K562 (cell line): ENCODE data around the gene SEMA6B. TPM values are rescaled to one million over a fixed set of nuclear protein-coding genes. Genes with fewer than 3 reads are reported as not detected.
A peak's percentile ranks its signal among the peaks of the same experiment; 100 is the strongest.

ENCODE experiments used
- ETV1 ChIP-seq: fragments of 450-650 bp; conservative IDR thresholded peaks from 2 replicates; pipeline ENCODE4 v1.6.1; 2016; ENCODE audit warnings: missing genetic modification characterization, control low read depth, low read depth, missing compliant biosample characterization
- FOS ChIP-seq: IDR thresholded peaks from 3 replicates; pipeline ENCODE4 v1.6.1; 2011; ENCODE audit not compliant: insufficient read length; ENCODE audit errors: extremely low read depth
- IRF9 ChIP-seq: fragments of 450-650 bp; IDR thresholded peaks from 2 replicates; pipeline ENCODE4 v1.6.1; 2016; ENCODE audit warnings: missing biosample characterization, missing genetic modification characterization
- LEF1 ChIP-seq: fragments of 450-650 bp; IDR thresholded peaks from 2 replicates; pipeline ENCODE4 v1.6.1; 2016; ENCODE audit warnings: mild to moderate bottlenecking
- POLR2AphosphoS5 ChIP-seq: IDR thresholded peaks from 2 replicates; pipeline ENCODE4 v1.6.1; 2011; ENCODE audit warnings: mild to moderate bottlenecking, low read depth, low read length, moderate library complexity; ENCODE audit not compliant: control insufficient read depth, insufficient read depth
- RERE ChIP-seq: sonication (generic); formaldehyde crosslinking; IDR thresholded peaks from 2 replicates; pipeline ENCODE4 v1.8.0; 2023; ENCODE audit warnings: missing genetic modification reagents, mild to moderate bottlenecking, borderline replicate concordance
- STAT6 ChIP-seq: sonication (generic); formaldehyde crosslinking; IDR thresholded peaks from 2 replicates; pipeline ENCODE4 v1.8.1; 2023; ENCODE audit warnings: mild to moderate bottlenecking, missing genetic modification reagents
- SUPT5H ChIP-seq: fragments of 450-650 bp; IDR thresholded peaks from 2 replicates; pipeline ENCODE4 v1.6.1; 2016
- TRIM25 ChIP-seq: fragments of 450-650 bp; IDR thresholded peaks from 2 replicates; pipeline ENCODE4 v1.7.0; 2016; ENCODE audit warnings: borderline replicate concordance
- ZNF277 ChIP-seq: fragments of 250-450 bp; sonication (Bioruptor Pico); IDR thresholded peaks from 2 replicates; pipeline ENCODE4 v1.8.0; 2022; ENCODE audit warnings: inconsistent platforms, mild to moderate bottlenecking, moderate library complexity, borderline replicate concordance
- ZNF280A ChIP-seq: fragments of 450-650 bp; IDR thresholded peaks from 2 replicates; pipeline ENCODE4 v1.6.1; 2018; ENCODE audit warnings: mild to moderate bottlenecking, low read depth; ENCODE audit not compliant: partially characterized antibody
- polyA plus RNA-seq, 8 experiments: library from polyadenylated mRNA; depleted of rRNA in 4 of 8; stranded (reverse) in 5 of 8; unstranded in 3 of 8; fragments of >200 nt; fragmentation: Nextera tagmentation in 2 of 8; fragmentation: Illumina TruSeq in 1 of 8; extraction: Ambion mirVana in 2 of 8; extraction: Trizol in 1 of 8; gene quantifications; 2 replicates each; pipeline versions ENCODE4 v1.2.1 to v1.2.3, GENCODE V29; 2011 to 2014; ENCODE audit warnings: inconsistent platforms in 1 of 8, missing spikeins in 1 of 8
- total RNA-seq, 7 experiments: library from RNA; depleted of rRNA in 6 of 7; stranded (reverse); fragments of >200 nt in 6 of 7; fragmentation: Illumina TruSeq in 2 of 7; extraction: Trizol in 2 of 7; gene quantifications; 2 replicates each; pipeline versions ENCODE4 v1.2.1 to v1.2.3, GENCODE V29; 2011 to 2021; ENCODE audit warnings: low replicate concordance in 1 of 7

SEMA6B gene
- total and polyA plus RNA-seq, 9 of the 15 experiments (the other 6 are each of a cell fraction or from before 2014, with no cell fraction given): 0.65 to 4.6 (median 2.5) TPM; not detected in 2

- TF ChIP-seq STAT6: peak; percentile 92; the same call in 1 of the 2 replicates
- TF ChIP-seq LEF1: peak; percentile 31; the same call in 1 of the 2 replicates
- no peak for TF ChIP-seq ZNF280A
- no peak for TF ChIP-seq TRIM25
- TF ChIP-seq IRF9 (tag): no peak
- peak; percentile 62 for TF ChIP-seq POLR2AphosphoS5
- peak; percentile 80 for TF ChIP-seq SUPT5H
- TF ChIP-seq ETV1: peak; percentile 52
- TF ChIP-seq ZNF277 (CRISPR knock-in tag): no peak
- no peak for TF ChIP-seq FOS
- no peak for TF ChIP-seq RERE (CRISPR knock-in tag)
These were observed 19.5 kb downstream of the SEMA6B start, which contains the start of gene LRG1 (continued) for GRCh38 chr19:4539693-4540581.
